NCI-H526 (cell line): Measurements from ENCODE around the gene MPPED1.

Experiments used
- DNase-seq, 2 experiments: peaks; one replicate each; lab custom pipeline; 2025; lab: John Stamatoyannopoulos, UW

The MPPED1 gene

DNA sequence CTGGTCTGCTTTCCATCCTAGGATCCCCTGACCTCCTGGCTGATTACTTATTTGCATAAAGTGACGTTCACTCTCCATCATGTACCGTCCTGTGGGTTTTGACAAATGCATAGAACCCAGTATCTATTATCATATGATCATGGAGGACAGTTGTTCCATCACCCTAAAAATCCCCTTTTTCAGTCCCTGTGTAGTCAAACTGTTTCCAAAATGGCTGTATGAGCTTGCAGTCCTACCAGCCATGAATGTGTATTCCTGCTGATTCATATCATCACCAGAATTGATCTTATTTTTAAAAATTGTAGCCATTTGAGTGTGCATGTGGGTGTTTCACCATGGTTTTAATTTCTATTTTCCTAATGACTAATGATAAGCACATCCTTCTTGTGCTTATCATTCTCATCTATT, 108.8 kb downstream of the MPPED1 start:
- peak in 1 of 2 experiments; percentile 17 for DNase-seq

DNA sequence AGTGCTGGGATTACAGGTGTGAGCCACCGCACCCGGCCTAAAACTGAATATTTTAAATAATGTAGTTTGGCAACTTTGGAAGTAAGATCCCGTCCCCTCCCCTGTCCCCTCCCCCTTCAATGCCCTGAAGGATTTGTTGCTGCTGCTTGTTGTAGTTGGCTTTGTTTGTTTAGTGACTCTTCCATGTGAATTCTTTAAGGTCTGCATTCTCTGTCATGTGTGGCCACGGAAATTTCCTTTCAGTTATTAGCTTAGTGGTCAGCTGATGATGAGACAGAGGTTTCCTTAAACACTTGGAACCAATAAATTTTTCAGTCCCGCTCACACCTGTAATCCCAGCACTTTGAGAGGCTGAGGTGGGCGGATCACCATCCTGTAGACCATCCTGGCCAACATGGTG, 109.9 kb downstream of the MPPED1 start:
- DNase-seq, result no peak

DNA sequence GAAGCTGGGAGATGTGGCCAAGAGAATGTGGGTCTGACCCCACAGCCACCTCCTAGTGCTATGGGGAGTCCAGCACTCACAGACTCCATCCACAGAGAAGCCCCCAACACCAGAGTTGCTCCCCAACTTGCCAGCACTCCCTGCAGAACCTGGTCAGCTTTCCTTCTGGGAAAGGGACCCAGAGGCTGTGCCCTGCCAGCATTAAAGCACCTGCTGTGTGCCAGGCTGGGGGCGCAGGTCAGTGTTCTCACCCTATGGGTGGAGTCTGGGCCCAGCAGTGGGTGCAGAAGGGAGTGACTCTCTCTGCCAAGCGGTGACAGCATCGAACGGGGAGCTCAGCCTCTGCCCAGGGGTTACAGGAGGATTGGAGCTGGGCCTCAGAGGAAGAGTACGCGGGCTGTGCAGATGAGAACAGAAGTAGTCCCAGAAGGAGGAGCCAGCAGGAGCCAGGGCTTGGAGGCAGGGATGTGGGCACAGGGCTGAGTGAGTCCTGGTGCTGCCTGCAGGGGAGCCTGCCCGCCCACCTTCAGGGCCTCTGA, 114.4 kb downstream of the MPPED1 start:
- DNase-seq, result no peak

DNA sequence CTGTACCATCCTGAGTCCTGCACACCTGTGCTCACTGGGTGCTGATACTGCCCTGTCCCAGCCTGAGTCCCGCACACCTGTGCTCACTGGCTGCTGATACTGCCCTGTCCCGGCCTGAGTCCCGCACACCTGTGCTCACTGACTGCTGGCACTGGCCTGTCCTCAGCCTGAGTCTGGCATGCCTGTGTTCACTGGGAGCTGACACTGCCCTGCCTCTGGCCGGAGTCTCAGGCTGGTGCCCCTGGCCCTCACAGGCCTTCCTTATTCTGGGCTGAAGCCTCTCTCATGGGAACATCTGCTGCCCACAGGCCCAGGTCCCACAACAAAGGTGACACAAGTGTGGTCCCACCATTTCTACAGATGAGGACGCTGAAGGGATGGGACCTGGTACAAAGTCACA, 115.1 kb downstream of the MPPED1 start:
- no peak for DNase-seq

DNA sequence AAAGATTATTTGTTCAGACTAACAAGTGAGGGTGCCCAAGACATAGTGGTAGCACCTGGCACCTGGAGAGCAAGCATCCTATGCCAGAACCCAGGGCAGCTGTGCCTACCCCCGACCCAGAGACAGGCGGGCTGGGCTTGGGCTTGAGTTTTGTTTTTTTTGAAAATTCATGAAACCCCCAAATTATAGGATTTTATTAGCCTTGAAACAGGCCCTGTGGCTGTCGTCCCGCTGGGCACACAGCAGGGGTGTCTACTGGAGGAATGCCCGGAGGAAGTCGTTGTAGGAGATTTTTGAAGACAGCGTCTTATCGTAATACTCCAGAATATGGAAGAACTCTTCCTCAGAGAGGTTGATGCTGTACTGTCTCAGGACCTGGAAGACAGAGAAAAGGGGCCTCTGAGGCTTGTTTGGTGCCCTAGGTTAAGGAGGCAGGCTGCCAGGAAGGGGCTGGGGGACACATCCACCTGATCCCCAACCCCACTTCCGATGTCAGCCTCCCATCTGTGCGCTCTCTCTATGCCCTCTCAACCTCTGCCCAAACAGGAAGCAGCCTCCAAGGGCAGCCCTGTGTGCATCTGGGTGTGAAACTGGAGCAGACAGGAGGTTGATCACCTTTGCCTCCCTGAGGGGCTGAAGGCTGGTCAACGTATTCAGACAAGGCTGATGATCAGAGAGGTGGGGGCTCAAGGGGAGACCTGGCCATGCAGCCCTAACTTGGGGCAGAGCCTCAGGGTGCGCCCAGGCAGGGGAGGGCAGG, 117.0 kb downstream of the MPPED1 start:
- DNase-seq, result no peak

DNA sequence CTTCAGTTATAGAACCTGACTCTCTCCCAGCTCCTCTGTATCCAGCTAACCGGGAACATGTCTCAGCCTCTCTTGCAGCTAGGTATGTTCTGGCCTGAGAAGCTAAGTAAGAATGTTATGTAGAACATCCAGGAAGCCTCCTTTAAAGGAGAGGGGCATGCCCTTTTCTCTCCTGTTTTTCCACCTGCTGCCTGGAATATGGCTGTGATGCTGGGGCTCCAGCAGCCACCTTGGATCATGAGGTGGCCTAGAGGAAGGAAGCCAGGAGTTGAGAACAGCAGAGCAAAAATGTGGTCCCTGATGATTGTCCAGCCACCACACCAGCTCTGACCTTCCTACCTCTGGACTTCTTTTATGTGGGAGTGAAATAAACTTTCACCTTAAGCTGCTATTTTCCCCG, 117.6 kb downstream of the MPPED1 start:
- DNase-seq, result no peak

DNA sequence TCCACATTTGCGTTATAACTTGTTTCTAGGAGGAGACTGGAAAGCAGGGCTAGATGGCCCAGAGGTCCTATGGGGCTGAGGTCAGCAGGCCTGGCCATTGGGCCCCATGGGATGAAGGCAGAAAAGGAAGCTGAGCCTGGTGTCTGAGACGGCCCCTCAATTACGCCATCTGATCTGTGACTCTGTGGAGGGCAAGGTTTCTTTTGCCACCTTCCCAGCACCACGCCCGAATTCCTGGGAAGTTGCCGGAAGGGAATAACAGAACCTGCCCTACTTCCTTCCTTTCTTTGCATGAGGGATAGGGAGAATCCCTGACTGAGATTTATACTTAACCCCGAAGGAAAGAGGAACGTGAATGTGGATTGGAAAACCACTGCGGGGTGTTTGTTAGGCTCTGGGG, 118.1 kb downstream of the MPPED1 start:
- DNase-seq, result no peak

DNA sequence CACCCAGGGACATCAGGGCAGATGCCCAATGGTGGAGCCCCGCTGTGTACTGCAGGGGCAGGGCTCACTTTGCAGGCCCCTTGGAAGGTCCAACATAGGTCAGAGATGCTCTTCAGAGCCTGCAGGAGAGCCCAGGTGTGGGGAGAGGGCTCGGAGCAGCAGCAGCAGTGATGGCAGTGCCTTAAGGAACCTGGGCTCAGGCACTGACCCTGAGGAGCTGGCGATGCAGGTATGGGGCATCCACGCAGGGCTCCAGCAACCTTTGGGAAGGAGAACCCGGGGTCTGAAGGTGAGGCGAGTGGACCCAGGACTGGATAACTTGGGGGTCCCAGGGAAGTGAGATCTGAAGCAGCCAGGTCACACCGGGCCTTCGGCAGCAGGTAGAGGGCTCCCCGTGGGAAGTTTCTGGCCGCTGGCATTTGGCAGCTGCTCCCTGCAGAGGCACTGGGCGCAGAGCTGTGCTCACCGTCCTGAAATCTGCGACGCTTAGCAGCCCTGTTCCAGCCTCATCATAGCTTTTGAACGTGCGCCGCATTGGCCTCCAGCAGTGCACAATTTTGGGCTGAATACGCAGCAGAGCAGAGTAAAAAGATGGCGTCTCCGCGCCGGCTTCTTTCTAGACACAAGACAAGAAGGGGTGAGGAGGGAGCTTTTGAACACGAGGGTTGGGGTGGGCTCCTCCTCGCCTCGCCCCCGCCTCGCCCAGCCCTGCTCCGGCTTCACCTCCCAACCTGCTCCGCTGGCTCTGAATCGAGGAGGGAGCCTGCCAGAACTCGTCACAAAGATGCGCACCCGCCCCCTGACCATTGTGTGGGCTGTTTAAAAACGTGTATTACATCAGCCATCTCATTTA, 118.8 kb downstream of the MPPED1 start:
- DNase-seq, result no peak

DNA sequence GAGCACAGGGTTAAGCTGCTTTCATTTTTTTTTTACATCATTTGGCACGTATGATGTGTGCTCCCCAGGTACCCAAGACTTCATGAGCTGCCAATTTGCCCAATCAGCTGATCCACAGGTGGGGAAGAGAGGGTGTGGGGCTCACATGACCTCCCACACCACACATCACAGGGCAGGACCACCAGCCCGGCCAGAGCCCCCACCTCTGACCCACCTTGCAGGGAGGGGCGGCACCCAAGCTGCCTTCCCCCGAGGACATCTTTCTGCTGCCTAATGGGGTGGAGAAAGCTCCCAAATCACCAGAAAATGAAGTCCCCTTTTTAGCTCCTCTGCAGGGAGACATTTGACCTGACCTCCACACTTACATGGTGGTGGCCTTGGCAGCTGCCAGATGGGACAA, 119.8 kb downstream of the MPPED1 start:
- DNase-seq, result no peak

DNA sequence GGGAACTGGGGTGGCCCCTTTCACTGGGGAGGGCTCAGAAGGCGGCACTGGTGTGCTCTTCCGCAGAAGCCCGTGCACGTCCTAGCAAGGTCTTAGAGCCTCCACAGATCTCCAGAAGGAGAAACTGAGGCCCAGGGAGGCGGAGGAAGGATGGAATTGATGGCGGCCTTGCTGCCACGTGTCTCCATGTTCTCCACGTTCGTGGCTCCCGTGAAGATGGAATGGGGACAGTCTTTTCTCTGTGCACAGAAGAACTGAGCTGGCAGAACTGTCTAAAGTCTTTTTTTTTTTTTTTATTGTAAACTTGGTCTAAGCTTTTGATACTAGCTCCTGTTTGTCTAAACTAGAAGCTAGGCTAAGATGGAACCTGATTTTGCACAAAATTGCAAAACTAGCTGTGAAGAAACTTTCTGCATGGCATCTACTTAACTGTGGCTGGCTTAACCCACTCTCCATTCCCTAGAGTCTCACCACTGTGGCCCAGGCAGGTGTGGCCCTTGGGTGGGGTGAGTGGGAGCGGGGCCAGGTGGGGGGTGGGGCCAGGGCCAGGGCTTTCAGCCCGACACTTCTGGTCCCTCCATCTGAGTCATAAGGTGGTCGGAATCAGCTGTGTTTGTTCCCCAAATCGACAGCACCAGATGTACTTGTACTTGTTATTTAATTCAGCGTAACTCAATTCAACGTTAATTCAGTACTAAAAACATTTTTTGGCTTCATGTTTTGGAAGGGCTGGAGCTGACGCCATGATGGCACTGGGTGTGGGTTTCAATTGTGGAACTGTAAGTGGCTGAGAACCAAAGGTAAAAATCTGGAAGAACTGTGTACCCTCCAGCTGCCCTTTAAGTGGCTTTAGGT, 120.7 kb downstream of the MPPED1 start:
- DNase-seq, result no peak

DNA sequence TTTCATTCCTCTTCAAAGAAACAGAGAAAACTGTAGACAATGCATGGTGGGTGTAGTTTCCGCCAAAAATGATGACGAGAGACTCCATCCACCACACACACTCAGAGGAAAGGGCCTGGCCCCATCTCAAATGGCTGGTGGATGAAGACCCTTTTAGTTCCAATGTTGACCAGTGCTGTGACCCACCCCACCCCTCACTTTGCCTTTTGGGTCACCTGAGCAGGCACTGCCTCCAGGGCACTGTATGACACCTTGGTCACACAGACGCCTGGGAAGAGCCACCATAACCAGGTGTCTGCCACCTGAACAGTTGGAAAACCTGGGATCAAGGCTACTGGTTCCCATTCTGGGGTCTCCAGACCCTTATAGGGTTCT, 121.3 kb downstream of the MPPED1 start:
- DNase-seq, result no peak

DNA sequence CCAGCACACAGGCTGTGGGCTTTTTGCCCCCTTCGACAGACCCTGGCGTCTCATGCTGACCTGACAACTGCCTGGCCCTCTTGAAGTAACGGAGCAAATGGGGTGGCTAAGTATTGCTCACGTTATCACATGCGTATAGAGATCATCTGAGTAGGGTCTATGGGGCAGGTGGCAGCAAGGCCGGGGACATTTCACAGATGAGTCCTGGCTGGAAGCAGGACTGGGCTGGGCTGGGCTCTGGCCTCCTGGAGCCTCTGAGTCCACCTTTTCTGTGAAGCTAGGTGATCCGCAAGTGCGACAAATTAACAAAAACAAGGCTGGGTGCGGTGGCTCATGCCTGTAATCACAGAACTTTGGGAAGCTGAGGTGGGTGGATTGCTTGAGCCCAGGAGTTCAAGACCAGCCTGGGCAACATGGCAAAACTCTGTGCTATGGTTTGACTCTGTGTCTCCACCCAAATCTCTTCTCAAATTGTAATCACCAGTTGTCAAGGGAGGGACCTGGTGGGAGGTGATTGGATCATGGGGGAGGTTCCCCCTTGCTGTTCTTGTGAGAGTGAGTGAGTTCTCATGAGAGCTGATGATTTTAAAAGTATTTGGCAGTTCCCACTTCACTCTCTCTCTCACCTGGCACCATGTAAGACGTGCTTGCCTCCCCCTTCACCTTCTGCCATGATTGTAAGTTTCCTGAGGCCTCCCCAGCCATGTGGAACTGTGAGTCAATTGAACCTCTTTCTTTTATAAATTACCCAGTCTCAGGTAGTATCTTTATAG, 122.0 kb downstream of the MPPED1 start:
- no peak for DNase-seq

DNA sequence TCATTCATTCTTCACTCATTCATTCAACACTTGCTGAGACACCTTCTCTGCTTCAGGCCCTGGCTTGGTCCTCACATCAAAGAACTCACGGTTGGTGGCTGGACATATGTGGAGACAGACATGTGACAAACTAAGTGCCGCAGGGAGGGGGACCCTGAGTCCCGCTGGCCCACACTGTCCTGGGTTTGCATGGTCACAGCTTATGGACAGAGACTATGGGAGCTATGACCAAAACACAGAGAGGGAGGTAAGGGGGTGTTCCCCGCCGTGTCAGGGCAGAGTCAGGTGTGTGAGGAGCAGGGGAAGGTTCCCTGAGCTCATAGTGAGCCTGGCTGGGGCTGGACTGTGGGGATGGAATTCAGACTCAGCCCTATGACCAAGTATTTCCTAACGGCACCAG, 123.1 kb downstream of the MPPED1 start:
- no peak for DNase-seq

DNA sequence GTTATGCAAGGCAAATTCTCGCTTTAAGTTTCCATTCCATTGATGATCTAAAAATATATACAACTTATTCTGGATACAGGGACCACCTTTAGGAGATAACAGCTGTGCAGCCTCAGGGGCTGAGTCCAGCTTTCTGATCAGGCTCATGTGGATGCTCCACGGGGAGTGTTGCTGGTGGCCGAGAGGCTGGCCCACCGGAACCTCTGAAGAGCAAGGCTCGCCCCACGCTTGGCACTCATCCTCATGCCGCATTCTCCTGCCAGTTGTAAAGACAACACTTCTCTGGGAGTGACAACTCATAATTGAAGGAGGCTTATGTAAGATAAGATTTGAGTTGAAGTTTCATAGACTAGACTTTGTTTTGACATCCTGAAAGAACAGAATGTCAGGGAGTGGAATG, 123.5 kb downstream of the MPPED1 start:
- DNase-seq, result no peak

DNA sequence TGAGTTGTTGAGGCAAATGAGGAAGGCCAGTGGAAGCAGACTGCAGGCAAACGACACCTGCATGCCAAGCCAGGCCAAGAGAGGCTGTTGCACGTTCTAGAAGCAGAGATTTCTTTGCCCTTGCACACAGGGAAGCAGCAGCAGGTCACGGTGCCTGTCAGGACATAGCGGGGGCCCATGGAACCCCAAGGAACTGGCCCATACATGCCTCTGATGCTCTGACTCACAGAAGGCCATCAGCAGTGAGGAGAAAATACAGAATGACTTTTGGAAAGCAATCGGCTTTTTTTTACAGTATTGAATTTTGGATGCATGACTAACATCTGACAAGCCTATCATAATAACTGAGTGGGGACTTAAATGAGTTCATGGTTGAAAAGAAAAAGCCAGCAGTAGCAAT, 123.9 kb downstream of the MPPED1 start:
- DNase-seq, result no peak

DNA sequence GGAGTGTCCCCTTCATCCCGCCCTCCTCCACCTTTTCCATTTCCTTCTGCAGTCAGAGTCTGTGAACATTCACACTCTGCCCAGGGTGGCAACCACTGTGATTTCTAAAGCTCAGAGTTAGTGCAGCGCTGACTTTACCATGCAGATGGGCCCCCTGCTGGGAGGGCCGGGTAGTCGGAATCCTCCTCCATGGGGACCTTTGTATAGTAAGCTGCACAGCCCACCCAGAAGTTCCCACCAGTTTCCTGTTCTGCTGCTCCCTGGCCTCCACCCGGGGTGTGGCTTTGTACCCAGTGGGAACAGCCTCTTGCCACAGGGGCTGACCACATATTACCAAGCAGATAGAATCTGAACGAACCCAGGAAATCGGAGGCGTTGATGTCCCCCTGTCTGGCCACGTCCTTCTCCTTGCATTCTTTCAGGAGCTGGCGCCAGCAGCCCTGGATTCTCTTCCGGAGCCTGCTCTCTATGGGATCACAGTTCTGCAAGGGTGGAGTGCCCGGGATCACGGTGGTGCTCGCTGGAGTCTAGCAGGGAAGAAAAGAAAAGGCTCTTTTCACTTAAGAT, 125.3 kb downstream of the MPPED1 start:
- DNase-seq, result no peak

DNA sequence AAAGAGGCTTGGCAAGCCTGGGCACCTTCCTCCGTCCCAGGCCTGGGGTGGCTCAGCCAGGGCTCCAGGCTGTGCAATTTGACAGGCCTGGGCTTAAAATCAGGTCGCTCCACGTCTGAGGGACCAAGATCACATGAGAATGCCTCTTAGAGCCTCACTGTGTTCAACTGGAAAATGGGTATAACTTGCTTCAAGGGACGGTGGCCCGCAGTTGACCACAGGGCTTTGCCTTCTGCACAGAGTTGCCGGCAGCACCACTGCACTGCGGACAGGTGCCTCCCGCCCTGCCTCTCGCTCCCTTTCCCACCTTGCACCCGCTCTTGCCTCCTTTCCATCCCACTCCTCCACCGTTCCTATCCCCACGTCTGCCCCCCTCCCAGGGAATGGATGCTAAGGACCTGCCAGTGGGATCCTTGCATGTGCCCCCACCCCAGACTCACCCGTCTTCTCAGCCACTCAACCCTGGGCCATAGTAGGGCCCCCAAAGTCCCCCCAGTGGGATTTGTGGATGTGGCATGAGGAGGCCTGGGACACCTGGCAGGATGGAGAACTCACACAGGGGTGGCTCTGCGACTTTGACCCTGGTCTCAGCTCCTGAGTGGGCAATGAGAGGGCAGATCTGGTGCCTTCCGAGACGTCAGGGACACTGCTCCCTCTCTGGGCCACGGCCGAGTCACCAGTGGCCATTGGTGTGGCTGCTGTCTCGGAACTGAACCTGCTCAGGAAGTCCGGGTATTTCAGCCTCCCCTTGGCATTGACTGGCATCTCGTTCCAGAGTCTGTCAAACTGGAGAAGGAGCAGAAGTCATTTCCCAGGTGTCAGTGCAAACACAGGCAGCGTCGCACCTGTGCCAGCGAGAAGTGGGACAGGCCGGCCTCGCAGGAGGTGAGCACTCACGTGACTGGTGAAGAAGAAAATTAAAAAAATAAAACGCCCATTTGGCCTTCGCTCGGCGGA, 128.0 kb downstream of the MPPED1 start:
- peak in 1 of 2 experiments; percentile 54 for DNase-seq

DNA sequence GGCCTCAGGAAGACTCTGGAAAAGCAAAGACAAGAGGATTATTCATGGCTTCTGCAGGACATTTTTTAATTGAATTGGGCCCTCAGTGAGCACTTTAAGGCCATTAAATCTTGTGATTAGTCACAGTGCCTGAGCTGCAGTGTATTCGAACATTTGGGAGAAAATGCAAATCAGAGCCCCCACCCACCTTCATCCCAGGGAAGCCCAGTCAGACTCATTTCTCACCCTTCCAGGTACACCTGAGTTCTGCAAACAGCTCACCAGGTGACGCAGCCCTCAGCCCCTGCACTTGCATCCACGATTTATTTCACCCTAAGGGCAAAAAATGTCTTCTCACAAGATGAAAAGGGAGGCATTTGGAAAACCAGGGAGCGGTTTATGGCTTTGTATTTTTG, 128.7 kb downstream of the MPPED1 start:
- DNase-seq, result peak; percentile 23 to 57

DNA sequence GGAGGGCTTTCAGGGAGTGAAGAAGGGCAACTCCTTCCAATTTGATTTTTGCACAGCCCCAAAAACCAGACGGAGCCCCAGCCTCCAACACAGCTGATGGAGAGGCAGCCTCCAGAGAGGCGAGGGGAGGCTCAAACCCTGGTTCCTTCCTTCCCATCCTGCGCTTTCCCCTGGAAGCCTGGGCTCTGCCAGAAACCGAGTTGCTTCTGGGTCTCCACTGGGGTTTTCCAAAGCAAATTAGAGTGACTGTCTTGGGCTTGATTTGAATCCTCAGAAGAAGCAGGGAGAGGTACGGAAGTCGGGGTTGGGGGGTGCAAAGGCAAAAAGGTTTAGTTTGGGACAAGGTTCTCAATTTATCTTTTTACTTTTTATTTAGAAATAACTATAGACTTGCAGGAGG, 129.2 kb downstream of the MPPED1 start:
- DNase-seq, result no peak
